GM18907 (cell line): Measurements from ENCODE around the gene ARFRP1.
"Not testable (repeated sequence)": the region's sequence is repeated elsewhere in the genome, so short reads cannot be mapped to it uniquely, and the experiment has no call there.

Experiments
- ATAC-seq: cut with Tn5 transposase; IDR thresholded peaks from one replicate; pipeline ENCODE4 v1.9.1; 2021; ENCODE audit warnings: mild to moderate bottlenecking, moderate library complexity; ENCODE audit not compliant: unreplicated experiment

ARFRP1 gene

DNA sequence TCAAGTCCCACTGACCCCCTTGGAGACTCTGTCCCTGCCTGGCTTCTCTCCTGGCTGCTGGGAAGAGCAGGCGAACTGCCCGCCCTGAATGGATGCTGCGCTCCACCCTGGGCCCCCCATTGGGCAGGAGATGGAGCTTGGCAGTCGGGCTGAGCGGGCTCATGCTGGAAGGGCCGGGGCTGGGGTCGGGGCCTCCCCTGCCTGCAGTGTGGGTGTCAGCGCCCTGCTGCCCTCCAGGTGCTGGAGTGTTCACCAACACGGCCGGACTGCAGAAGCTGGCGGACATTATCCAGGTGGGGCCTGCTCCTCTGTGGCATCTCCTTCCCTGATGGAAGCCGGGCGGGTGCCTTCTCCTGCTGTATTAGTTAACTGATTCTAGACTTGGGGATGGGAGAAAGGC, 27.3 kb downstream of the ARFRP1 start:
- ATAC-seq = no peak

DNA sequence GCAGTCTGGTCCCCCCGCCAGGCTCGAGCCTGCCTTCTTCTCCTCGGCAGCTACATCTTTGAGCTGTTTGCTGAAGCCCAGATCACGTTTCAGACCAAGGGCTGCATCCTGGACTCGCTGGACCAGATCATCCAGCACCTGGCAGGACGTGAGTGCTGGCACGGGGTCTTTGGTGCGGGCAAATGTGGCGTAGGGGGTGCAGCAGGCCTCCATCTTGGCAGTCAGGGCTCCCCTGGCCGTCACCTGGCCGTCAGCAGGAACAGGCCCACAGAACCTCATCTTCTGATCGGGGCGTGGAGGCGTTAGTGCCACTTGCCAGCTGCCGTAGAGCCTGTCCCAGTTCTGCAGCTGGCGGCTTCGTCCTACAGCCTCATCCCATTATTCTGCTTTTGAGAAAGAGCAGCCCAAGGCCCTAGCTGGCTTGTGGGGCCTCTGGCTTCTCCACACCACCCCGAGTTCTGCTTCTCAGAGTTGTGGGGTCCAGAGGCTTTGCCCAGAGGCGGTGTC, 27.9 kb downstream of the ARFRP1 start:
- ATAC-seq = no peak

- ATAC-seq = no peak
These were observed 28.9 kb downstream of the ARFRP1 start for GRCh38 chr20:63678667-63679465.

DNA sequence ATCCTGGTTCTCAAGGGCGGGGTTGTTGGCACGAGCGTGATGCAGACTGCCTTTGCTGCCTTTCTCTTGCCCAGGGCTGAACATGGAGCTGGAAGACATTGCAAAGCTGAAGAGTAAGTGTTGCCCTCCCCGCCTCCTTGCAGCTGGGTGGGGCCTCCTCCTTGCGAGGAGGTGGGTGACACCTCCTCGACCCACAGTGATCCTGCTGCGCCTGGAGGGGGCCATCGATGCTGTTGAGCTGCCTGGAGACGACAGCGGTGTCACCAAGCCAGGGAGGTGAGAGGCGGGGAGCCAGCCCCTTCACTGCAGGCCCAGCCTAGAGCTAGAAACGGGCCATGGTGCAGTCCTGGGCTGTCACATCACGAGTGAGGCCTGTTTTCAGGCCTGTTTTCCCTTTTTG, 29.7 kb downstream of the ARFRP1 start:
- no peak for ATAC-seq

- no peak for ATAC-seq
These were observed 32.0 kb downstream of the ARFRP1 start for GRCh38 chr20:63675681-63676368.

DNA sequence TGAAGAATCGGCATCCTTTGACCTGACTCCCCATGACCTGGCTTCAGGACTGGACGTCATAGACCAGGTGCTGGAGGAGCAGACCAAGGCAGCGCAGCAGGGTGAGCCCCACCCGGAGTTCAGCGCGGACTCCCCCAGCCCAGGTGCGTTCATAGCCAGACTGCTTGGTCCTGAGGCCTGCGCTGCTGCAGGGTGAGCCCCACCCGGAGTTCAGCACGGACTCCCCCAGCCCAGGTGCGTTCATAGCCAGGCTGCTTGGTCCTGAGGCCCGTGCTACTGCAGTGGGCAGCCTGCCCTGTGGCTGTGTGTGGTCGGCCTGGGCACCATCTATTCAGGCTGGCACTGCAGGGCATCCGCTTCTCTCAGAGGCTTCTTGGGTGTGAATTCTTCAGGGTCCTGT, 33.8 kb downstream of the ARFRP1 start:
- ATAC-seq = no peak

- no peak for ATAC-seq
These were observed 35.1 kb downstream of the ARFRP1 start for GRCh38 chr20:63672666-63673065.

GRCh38 chr20:63671695-63672094, 36.1 kb downstream of the ARFRP1 start:
- ATAC-seq = not testable (repeated sequence)

DNA sequence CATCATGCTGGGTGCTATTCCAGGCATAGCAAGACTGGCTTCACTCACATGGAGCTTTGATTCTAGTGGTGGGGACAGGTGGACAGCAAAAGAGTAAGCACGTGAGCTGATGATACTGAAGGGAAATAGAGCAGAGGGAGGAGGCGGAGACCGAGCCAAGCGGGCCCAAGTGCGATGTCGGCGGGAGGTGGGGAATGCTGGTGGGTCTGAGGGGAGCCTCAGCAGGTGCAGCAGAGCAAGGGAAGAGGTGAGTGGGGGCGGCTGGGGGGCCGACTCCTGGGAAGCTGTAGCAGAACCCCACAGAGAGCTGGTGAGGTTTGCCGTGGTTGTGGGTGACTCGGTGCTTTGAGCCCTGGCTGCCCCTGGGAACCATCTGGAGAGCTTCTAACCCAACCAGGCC, 39.4 kb downstream of the ARFRP1 start:
- no peak for ATAC-seq

- ATAC-seq = no peak
These were observed 39.9 kb downstream of the ARFRP1 start for GRCh38 chr20:63667858-63668257.

GRCh38 chr20:63665708-63666107, 42.1 kb downstream of the ARFRP1 start:
- no peak for ATAC-seq

- no peak for ATAC-seq
These were observed 42.7 kb downstream of the ARFRP1 start for GRCh38 chr20:63664861-63665594.

- ATAC-seq = no peak
These were observed 43.5 kb downstream of the ARFRP1 start for GRCh38 chr20:63664143-63664851.

GRCh38 chr20:63663332-63664066, 44.3 kb downstream of the ARFRP1 start:
- ATAC-seq = no peak

- no peak for ATAC-seq
These were observed 45.0 kb downstream of the ARFRP1 start for GRCh38 chr20:63662813-63663189.

DNA sequence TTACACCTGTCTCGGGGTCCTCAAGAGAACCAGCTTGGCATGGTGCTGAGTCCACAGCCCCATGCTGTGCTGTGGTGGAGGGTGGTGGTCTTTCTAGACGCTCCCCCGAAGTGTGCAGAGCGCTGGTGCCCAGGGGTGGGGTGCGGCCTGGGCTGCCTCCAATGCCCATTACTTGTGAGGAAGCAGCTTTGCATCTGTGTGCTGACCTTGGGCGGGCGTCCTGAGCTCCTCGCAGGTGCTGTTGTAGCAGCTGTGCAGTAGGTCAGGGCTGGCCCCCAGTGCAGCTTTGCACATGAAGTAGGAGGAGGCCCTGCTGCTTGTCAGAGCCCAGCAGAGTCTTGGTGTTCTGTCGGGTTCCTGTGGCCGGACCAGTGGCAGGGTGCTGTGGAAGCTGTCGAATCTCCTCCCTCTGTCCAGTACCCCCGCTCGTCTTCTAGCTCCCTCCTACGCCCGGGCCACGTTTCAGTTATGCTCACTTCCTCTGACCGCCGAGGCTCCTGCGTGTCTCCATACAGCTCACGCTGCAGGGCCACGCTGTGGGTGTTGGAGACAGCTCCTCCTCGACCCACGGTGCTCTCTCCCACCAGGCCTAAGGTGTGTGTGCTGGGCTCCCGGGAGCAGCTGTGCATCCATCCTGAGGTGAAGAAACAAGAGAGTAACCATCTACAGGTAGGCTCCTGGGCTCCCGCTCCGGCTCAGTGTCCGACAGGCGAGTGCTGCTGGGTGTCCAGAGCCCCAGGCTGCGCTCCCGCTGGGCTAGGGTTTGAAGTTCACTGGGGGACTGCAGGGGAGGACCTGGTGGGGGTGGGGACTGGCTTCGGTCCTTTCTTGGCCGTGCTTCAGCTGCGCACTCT, 45.6 kb downstream of the ARFRP1 start:
- ATAC-seq = no peak

DNA sequence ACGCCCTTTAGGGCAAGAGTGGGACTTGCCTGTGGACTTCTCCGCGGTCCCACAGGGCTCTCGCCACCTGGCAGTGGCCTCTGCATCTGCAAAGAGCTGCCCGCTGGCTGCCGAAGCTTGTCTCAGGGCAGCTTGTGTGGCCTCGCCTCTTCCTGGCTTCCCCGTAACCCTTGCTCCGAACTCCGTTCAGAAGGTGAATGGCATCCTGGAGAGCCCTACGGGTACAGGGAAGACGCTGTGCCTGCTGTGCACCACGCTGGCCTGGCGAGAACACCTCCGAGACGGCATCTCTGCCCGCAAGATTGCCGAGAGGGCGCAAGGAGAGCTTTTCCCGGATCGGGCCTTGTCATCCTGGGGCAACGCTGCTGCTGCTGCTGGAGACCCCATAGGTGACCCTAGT, 46.7 kb downstream of the ARFRP1 start:
- no peak for ATAC-seq

GRCh38 chr20:63660622-63661021, 47.2 kb downstream of the ARFRP1 start:
- no peak for ATAC-seq

DNA sequence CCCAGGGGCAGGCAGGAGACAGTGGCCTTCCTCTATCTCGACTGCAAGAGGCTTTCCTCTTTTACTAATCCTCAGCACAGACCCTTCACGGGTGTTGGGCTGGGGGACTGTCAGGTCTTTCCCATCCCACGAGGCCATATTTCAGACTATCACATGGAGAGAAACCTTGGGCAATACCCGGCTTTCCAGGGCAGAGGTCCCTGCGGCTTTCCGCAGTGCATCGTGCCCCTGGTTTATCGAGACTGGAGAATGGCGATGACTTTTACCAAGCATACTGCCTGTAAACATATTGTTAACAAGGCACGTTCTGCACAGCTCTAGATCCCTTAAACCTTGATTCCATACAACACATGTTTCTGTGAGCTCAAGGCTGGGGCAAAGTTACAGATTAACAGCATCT, 47.6 kb downstream of the ARFRP1 start:
- not testable (repeated sequence) for ATAC-seq
